DMS 273 (cell line): ENCODE measurements around the gene AP3S1.
"Not testable (repeated sequence)": the region's sequence is repeated elsewhere in the genome, so short reads cannot be mapped to it uniquely, and the experiment has no call there.

Source experiments
- DNase-seq: peaks from one replicate; lab custom pipeline; 2025; ENCODE audit not compliant: unreplicated experiment; lab: John Stamatoyannopoulos, UW

The AP3S1 gene

DNA sequence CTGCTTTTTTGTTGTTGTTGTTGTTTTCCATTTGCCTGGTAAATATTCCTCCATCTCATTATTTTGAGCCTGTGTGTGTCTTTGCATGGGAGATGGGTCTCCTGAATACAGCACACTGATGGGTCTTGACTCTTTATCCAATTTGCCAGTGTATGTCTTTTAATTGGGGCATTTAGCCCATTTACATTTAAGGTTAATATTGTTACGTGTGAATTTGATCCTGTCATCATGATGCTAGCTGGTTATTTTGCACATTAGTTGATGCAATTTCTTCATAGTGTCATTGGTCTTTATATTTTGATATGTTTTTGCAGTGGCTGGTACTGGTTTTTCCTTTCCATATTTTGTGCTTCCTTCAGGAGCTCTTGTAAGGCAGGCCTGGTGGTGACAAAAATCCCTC, 16.8 kb upstream of the AP3S1 start:
- not testable (repeated sequence) for DNase-seq

DNA sequence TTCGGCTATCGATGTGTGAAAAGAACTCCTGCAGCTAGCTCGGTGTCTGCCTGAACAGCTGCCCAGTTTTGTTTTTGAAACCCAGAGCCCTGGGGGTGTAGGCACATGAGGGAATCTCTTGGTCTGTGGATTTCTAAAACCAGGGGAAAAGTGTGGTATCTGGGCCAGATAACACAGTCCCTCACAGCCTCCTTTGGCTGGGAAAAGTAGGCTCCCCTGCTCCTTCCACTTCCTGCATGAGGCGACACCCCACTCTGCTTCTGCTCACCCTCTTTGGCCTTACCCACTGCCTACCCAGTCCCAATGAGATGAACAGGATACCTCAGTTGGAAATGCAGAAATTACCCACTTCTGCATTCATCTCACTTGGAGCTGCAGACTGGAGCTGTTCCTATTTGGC, 15.8 kb upstream of the AP3S1 start:
- DNase-seq = no peak

DNA sequence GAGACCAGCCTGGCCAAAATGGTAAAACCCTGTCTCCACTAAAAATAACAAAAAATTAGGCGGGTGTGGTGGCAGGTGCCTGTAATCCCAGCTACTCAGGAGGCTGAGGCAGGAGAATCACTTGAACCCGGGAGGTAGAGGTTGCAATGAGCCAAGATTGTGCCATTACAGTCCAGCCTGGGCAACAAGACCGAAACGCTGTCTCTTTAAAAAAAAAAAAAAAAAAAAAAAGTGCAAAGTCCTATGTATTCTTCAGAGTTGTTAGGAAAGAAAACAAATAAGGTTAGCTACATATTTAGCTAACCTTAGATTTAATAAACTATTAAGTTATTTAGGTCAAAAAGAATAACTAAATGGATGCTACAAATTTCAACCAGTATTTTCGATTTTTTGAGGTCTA, 11.8 kb upstream of the AP3S1 start:
- no peak for DNase-seq

DNA sequence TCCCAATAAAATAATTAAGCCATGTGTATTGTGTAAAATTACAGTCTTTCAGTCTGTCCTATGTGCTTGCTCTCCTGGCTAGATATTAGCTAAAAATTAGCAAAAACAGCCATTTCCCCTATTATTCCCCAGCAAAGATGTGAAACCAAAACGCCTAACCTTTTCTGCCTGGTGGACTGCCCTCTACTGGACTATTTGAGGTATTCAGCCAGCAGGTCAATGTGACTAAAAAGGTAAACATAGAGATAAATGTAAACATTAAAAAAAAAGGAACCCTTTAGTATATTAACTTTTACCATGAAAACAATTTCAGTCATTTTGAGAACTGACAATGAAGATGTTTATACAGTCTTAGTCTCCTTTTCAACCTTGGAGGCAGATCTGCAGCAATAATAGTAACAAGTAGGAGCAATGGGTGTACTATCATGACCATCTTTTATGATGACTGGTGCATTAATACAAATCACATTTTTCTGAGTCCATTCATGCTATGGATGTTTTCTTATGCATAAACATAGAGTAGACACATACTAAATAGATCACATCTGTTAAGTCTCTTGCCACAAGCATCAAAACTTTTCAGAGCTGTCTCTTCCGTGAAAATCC, 10.5 kb upstream of the AP3S1 start:
- DNase-seq = peak; percentile 55

DNA sequence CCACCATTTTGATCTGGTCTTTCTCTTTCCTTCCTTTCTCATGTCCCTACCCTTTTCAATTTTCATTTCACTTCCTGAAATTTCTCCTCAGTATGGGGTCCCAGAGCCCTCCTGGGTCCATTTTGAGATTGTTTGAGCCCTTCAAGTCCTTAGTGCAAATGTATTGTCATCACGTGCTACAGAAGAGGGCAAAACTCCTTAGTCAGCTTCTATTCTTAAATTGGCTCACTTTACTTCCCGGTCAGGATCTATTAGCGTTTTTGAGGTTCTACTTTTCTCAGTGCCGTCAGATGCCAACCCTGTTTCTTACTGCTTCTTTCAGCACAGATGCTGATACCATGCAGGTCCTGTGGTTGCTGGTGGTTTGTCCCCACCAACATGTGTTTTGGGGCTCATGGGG, 6.3 kb upstream of the AP3S1 start:
- DNase-seq = no peak

DNA sequence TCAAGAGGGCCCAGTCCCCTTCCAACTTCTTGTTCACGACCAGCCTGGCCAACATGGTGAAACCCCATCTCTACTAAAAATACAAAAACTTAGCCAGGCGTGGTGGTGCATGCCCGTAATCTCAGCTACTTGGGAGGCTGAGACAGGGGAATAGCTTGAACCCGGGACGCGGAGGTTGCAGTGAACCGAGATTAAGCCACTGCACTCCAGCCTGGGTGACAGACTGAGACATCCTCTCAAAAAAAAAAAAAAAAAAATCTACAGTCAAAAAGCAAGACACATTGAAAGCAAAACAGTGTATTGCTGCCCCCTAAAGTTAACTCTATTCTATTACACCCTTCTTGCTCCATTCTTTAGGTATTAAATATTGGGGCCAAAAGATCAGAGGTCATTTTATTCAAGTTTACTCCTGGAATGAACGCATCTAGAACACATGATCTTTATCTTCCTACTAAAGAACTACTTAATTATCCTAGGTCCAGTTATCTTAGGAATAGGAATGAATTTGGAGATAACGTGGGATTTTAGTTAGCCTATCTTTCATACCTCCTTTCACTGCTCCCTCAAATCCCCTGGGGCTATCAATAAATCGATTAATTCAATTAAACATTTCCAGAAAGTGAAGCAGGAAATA, 2.7 kb upstream of the AP3S1 start:
- peak; percentile 72 for DNase-seq

DNA sequence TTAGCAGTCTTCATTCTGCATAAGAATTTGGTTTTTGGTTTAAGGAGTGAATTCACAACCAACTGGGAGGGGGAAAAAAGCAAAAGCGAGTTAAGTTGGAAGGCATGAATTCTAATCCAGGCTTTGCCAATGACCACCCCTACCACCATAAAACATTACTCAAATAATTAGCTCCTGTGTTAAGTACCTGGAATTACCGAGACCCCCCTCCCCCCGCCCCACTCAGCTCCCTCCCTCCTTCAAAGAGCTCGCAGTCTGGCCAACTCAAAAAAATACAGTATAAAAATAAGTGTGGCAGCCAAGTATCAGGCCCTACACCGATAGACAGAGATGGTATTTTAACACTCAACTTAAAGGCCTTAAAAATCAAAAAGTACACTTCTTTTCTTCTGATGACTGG, 862 bp upstream of the AP3S1 start:
- peak; percentile 37 for DNase-seq

DNA sequence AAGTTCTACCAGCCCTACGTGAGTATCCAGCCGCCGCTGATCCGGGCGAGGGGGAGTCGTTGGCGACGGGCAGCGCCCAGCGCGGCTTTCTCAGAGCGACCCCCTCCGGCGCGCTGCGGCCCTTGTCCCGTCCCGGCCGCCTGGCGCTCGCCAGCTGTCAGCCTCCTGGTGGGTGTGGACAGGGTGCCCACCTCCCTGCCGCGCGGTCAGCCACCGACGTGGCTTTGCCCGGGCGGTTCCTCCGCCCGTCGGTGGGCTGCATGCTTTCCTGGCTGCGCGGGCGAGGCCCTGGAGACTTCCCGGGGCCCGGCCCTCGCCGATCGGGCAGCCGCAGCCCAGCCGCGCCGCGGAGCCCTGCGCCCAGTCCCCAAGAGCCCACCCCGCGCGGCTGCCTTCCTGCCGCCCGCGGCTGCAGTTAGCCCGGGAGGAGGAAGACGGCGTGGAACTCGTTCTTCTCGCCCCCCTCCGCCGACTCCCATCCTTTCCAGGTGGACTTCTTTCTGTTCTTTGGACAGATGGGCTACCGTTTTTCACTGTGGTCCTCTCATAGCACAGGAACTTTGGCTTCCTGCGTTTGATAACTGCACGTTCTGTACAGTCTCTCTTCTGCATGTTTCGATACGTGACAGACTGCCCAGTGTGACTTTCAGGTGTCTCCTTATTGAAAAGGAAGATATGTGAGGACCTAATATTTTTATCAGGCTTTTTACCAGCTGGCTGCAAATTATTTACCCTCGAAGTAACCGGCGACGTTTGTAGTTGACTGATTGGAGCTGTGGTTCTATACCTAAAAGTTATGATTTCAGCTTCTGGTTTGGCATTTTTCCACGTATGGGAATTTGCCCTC, 577 bp downstream of the AP3S1 start:
- DNase-seq = peak; percentile 87

DNA sequence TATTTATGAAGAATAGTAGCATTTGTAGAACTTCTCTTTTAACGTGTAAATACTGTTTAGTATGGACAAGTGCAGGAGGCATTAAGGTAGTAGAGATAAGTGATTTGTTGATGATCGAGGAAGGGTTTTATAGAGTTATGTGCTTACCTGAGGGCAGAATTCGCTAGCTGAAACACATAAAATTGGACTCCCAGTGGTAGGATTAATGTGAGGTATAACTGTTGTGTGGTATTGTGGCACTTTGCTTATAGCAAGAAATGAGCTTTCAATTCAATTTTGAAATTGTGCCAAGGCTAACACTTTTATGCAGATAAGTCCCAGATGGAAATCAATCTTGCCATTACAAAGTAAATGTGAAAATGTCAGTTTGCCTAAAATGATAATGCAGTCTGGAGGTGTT, 1.2 kb downstream of the AP3S1 start:
- DNase-seq = peak; percentile 45

DNA sequence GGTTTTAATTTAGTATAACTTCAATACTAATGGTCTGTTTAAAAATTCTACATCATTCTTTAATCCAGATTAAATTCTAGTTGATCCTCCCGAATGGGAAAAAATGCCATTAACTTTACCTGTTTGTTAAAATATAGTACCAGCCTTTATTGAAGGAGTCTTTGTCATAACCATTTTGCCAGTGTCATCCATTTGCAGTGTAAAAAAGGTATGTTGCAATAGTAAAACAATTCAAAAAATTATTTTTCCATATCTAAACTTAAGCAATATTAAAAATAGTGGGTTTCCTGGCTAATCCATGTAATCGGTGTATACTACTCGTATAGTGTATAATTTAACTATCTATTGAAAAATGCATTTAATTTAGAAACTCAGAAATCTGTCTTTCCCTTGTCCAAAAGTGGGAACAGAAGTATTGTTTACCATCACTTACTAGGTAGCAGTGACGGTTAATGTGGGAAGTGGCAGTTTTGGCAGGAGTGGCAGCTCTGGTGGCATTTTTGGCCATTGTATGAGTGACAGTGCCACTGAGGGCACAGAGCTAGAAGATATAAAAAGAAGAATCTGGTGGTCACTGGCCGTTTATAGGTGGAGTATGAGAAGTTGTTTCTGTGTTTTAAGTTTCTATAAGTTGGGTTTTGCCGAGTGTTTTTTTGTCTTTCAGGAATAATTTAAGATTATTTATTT, 1.9 kb downstream of the AP3S1 start:
- DNase-seq = no peak

DNA sequence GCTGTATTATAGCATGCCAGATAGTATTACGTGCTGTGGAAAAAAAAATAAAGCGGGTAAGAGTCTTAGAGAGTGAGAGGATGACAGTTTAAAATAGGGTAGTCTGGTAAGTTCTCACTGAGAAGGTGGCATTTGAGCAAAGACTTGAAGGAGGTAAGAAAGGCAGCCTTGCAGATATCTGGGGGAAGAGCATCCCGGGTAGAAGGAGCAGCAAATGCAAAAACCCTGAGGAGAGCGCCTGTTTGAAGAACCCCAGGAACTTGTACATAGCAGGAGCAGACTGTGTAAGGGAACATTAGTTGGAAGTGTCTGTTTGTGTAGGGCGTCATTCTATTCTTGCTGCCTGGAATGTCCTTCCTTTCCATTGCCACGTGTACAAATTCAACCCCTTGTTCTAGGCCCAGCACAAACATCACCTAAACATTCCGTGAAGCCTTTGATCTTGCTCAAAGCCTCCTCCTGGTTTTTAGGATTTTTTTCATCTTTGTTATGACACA, 2.6 kb downstream of the AP3S1 start:
- DNase-seq = no peak

DNA sequence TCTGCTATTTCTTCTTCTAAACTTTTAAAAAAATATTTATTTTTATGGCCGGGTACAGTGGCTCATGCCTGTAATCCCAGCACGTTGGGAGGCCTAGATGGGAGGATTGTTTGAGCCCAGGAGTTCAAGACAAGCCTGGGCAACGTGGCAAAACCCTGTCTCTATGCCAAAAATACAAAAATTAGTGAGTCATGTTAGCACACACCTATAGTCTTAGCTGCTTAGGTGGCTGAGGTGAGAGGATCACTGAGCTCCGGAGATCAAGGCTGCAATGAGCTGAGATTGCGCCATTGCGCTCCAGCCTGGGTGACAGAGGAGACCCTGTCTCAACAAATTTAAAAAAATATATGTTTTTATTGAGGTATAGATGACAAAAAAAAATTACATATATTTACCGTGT, 5.6 kb downstream of the AP3S1 start:
- no peak for DNase-seq

DNA sequence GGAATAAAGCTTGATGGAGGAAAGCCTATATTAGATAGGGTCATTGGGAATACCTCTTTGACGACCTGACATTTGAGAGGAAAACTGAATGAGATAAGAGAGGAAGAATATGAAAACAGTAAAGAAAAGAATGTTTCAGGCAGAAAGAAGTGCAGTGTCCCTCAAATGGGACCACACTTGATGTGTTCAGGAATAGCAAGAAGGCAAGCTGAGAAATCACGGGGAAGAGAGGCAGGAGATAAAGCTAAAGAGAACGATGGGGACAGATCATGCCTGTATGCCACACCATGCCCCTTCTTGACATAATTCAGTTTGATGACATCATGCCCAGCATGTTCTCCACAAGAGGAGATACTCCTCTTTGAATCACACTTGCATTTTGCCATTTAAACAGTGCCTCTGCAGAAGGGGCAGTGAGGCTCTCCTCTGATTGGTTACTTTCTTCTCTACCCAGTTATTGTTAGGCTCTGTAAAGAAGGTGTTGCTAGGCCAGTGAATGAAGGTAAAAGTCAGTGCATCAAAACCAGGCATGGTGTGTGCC, 7.6 kb downstream of the AP3S1 start:
- DNase-seq = no peak

DNA sequence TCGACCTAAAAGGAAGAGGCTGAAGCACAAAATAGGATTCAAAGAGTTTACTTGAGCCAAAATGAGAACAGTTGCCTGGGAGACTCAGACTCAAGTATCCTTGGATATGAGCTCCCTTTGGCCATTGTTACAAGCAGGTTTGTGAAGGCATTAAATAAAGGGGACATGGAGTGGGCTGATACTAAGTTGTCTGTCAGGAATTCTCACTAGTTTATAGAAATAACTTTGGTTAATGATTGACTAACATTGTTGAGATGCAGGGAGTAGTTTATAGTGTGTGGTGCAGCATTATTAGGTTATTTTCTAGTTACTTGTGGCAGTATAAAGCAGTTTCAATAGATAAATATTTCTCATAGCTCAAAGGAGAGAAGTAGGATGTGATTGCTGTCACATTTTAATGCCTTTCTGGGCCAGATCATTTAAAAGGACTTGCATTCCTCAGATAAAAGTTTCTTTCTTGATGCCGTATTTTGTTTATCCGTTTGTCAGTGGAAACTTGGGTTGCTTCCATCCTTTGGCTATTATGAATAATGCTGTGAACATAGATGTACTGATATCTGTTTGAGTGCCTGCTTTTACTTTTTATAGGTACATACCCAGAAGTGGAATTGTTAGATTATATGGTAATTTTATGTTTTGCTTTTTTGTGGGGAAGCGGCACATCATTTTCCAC, 9.1 kb downstream of the AP3S1 start:
- no peak for DNase-seq

DNA sequence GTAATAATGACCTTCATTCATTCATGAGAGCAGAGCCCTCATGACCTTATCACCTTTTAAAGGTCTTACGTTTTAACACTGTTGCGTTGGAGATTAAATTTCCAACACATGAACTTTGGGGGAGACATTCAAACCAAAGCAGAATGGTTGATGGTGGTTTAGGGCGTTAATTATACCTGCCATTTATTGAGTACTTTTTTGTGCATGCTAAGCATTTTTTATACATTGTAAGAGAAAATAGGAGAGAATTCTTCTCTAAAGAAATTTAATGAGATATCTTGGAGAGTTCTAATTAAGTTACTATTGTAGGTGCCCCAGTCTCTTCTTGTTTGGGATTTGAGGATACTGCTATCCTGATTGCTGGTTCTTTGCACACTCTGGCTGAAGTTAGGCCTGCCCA, 12.4 kb downstream of the AP3S1 start:
- DNase-seq = no peak

DNA sequence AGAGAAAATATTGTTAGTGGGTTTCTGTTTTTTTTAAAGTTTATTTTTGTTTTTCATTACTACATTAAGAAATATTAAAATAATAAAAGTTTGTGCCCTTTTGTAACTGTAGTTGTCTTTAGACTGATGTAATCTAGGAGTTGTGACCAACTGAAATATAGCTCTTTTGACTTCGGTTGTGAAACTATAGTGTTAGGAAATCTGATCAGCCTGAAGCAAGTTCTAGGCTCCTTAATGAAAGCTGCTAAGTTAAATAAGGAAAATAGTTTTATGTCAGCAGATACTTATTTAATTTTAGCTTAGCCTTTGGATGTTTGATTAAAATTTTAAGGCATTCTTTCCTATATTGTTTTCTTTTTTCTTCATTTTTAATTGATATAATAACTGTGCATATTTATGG, 14.2 kb downstream of the AP3S1 start:
- DNase-seq = no peak

DNA sequence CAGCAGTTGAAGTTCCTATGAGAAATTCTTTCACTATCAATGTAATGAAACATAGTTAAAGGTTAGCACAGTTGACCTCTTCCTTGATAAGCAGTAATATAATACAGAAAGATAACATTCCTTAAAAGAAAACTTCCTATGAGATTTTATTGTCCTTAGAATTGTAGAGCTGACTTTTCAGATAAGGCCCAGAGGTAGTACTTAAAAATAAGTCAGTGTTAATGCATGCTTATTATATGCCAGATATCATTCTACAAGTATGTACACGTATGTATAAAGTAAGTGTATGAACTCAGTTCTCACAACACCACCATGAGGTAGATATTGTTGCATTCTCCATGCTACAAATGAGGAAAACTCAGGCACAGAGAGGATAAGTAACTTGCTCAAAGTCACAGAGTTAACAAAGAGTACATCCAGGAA, 15.3 kb downstream of the AP3S1 start:
- DNase-seq = no peak

DNA sequence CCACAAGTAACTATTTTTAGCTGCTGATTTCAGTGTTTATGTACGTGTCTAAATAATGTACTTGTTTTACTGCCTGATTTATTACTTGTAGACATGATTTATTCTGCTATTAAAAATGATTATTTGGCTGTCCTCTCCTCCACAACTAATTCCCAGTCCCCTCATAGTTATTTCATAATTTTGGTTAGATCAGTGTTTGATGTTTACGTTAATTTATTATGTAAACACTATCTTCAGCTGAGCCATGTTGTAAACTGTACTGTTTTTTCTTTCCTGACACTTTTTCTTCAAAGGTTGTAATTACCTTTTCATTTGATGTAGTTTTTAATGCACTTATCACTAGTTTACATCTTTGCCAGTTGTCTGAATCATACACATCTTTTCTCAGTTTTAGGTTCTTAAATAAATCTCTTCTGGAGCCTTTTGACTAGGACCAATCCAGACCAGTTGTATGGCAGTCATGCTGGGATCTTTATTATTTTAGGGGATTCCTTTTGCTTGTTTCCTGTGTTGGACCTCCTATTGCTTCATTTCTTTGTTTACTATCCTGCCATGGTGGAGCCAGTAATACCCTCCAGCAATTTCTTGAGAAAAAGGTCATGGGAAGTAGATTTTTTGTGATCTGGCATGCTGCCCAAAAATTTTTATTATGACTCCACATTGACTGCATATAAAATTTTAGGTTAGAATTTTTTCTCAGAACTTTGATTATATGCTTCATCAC, 16.1 kb downstream of the AP3S1 start:
- DNase-seq = no peak

DNA sequence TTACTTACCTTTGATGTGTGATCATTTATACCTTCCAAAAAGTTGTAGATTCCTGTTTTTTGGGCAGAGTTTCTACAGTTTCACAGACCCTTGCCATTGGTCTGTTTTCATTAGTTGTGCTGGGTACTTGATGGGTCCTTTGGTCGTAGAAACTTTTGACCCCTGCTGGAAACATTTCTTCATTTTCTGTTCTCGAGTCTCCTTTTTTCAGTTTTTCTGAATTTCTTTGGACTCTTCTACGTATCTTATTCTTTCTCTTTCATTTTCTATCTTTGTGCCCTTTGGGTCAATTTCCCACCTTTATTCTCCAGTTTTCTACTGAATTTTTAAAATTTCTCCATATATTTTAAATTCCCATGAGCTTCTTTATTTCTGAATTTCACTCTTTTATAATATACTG, 16.7 kb downstream of the AP3S1 start:
- DNase-seq = no peak

DNA sequence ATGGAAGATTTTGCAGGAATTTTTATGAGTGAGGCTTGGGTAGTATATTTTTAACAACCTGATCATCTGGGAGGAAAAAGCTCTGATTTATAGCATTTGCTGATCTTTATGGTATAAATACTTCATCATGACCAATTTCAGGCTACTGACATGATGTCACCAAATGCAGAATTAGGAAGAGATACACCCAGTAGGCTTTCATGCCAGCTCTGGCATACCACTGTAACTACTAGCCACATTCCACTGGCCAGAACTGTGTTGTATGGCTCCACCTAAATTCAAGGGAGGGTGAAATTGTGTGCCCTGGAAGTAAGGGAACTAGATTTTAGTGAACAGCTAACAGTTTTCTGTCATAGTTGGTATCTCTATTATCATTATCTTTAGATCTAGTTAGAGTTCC, 17.6 kb downstream of the AP3S1 start:
- DNase-seq = no peak
